ENCODE measurements around the gene CPA5.

The CPA5 gene

DNA sequence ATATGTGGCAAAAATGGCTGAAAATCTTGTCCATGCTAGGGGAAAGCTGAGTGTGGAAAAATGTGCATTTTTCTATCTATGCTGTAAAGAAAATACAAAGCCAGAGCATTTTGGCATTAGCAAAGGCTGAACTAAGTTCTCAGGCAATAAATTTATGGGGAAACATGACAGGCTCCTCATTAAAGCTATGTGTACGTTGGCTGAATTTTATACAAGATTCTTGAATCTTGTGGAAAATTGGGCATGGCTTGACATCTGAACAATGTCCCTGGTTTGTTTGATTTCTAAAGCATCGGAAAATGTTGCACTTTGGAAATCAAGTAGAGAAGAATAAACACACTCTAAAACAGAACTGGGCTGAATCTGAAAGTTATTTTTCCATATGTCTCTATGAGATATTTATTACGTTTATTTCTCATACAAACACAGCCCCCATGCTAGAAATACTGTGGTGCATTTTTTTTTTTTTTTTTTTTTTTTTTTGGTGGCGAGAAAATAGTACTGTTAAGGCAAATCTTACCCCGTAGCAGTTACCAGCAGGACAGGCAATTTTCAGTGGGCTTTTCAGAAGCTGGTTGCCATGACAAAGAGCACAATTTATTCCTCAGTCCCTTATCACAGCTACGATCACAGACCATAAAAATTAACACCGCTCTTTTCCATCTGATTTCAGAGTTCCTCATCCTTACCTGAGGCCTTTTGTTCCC, 52.6 kb downstream of the CPA5 start:
- no peak for DNase-seq

- no peak for DNase-seq
These were observed 53.1 kb downstream of the CPA5 start for GRCh38 chr7:130397758-130398073.

DNA sequence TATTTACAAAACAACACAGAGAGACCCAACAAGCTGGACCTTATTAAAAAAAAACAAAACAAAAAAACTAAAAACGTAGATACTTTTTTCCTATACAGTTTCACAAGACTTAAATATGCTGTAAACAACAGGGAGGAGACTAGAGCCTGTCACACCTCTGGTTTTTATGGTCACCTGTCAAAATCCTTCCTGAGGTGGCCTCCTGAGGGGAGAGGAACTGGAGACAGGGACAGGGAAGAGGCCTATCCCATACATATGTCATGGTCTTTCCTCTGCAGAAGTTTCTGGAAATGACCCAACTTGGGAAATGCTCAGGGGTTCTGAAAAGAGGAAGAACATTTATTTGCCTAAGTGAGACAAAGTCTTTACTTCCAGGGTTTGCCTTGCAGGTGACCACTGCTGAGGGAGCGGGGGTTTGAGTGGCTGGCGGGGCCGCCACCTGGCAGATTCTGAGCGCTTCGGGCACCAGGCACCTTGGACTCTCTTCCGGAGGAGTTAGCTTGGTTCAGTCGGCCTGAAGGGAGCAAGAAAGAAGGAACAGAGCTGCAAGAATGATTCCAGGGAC, 54.0 kb downstream of the CPA5 start:
- DNase-seq, result no peak

DNA sequence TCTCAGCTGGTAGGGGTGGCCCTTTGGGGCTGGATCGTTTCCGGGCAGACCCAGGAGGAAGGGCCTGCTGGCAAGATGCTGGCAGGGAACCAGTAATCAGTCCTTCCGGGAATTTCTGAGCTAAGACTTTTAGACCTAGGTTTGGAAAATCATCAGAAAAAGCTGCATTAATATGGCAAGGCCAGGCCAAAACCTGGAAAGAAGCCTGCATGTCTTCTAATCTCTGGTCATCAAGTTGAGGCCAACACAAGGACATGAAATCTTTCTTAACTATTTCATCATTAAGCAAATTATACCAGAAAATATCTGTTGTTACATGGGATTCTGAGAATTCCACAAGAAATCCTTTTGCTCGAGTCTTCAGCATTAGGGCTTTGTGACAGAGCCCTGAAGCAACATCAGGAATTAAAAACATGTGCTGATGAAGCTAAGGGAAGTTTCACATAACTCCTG, 55.5 kb downstream of the CPA5 start:
- DNase-seq, result peak; percentile 83

GRCh38 chr7:130401101-130401500, 56.5 kb downstream of the CPA5 start:
- DNase-seq, result no peak

- DNase-seq, result no peak
These were observed 57.0 kb downstream of the CPA5 start for GRCh38 chr7:130401578-130401977.

- DNase-seq, result no peak
These were observed 60.4 kb downstream of the CPA5 start for GRCh38 chr7:130405003-130405402.

DNA sequence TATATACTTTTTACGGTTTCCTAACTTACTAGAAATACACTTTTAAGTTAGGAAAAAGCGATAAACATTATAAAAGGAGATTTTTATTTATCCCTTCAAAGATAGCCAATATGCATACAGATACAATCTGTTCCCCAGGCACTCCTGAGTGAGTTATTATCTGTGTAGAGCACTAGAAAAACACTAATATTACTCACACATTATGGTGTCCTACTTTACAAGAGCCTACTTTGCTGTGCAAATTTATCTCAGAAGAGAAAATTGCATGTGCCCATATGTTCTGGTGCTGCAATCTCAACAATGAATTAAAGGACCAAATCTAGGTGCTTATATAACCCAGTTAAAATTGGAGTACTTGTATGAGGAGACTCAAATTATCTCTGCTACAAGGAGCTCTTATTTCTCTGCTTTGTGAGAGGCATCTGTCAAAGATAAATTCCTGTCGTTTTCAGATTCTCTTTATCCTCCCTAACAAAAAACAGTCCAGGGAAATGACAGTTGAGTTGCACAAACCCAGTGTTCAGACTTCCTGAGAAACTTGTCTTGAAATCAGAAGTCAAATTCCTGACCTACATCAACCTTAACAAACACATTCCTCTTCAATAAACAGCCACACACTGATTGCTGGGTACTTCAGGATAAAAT, 64.6 kb downstream of the CPA5 start:
- DNase-seq, result no peak

GRCh38 chr7:130409712-130410072, 65.1 kb downstream of the CPA5 start:
- no peak for DNase-seq

GRCh38 chr7:130410868-130411541, 66.4 kb downstream of the CPA5 start:
- DNase-seq, result no peak

- DNase-seq, result no peak
These were observed 68.6 kb downstream of the CPA5 start for GRCh38 chr7:130413201-130413600.

GRCh38 chr7:130415006-130415405, 70.4 kb downstream of the CPA5 start:
- DNase-seq, result no peak

DNA sequence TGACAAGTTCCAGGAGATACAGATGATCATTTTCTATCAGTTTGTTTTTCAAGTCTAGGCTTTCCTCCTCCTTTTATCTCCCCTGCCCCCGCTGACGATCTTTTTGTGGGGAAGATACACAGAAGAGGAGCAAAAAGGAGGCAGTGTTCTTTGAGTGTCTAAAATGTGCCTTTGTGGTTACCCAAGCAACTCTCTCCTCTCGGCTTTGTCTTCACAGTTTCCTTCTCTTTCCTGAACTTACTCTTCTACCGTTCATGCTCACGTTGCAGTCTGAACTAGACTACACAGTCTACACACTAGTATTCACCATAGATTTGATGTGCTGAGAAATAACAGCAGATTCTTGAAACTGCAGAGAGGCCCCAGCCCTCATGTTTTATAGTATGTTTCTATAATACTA, 72.6 kb downstream of the CPA5 start:
- no peak for DNase-seq

GRCh38 chr7:130418306-130418705, 73.7 kb downstream of the CPA5 start:
- DNase-seq, result no peak

Data from fibroblast of skin of back (primary cell).